HL-60 (cell line): ENCODE measurements around the gene COL1A2.

Experiments used
- GABPA ChIP-seq: IDR thresholded peaks from 2 replicates; pipeline ENCODE4 v1.6.1; 2012; ENCODE audit warnings: low read depth
- POLR2AphosphoS5 ChIP-seq: IDR thresholded peaks from 2 replicates; pipeline ENCODE4 v1.6.1; 2012; ENCODE audit warnings: low read depth
- SPI1 ChIP-seq: IDR thresholded peaks from 2 replicates; pipeline ENCODE4 v1.6.1; 2012; ENCODE audit warnings: low read depth, mild to moderate bottlenecking, borderline replicate concordance
- TF ChIP-seq, protein P1 (sequence below): IDR thresholded peaks from one replicate; pipeline ENCODE4 v1.5.1; 2011; ENCODE audit warnings: low read length, control low read depth, inconsistent platforms; ENCODE audit not compliant: insufficient read depth
- TF ChIP-seq, protein P2 (sequence below): IDR thresholded peaks from 2 replicates; pipeline ENCODE4 v1.6.1; 2012; ENCODE audit warnings: low read depth; ENCODE audit not compliant: insufficient replicate concordance

DNA sequence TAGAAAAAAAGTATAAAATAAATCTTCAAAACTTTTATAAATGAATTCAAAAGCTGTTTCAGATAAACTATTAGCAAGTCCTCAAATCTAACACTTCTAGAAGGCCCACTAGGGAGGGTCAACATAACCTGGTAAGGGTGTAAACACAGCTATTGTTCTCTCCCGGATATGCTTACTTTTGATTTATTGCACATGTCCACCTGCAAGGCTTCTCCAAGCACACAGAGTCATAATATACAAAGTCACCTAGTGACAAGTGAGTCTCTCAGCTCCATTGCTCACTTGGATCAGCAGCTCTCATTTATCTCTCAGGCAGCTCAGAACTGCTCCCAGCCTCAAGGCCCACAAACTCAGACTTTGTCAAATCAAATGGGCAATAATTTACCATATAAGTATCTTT is 44.0 kb upstream of the COL1A2 start:
- TF ChIP-seq, protein P1, sequence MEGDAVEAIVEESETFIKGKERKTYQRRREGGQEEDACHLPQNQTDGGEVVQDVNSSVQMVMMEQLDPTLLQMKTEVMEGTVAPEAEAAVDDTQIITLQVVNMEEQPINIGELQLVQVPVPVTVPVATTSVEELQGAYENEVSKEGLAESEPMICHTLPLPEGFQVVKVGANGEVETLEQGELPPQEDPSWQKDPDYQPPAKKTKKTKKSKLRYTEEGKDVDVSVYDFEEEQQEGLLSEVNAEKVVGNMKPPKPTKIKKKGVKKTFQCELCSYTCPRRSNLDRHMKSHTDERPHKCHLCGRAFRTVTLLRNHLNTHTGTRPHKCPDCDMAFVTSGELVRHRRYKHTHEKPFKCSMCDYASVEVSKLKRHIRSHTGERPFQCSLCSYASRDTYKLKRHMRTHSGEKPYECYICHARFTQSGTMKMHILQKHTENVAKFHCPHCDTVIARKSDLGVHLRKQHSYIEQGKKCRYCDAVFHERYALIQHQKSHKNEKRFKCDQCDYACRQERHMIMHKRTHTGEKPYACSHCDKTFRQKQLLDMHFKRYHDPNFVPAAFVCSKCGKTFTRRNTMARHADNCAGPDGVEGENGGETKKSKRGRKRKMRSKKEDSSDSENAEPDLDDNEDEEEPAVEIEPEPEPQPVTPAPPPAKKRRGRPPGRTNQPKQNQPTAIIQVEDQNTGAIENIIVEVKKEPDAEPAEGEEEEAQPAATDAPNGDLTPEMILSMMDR, result no peak
- TF ChIP-seq POLR2AphosphoS5, result no peak
- TF ChIP-seq GABPA, result no peak
- TF ChIP-seq, protein P2, sequence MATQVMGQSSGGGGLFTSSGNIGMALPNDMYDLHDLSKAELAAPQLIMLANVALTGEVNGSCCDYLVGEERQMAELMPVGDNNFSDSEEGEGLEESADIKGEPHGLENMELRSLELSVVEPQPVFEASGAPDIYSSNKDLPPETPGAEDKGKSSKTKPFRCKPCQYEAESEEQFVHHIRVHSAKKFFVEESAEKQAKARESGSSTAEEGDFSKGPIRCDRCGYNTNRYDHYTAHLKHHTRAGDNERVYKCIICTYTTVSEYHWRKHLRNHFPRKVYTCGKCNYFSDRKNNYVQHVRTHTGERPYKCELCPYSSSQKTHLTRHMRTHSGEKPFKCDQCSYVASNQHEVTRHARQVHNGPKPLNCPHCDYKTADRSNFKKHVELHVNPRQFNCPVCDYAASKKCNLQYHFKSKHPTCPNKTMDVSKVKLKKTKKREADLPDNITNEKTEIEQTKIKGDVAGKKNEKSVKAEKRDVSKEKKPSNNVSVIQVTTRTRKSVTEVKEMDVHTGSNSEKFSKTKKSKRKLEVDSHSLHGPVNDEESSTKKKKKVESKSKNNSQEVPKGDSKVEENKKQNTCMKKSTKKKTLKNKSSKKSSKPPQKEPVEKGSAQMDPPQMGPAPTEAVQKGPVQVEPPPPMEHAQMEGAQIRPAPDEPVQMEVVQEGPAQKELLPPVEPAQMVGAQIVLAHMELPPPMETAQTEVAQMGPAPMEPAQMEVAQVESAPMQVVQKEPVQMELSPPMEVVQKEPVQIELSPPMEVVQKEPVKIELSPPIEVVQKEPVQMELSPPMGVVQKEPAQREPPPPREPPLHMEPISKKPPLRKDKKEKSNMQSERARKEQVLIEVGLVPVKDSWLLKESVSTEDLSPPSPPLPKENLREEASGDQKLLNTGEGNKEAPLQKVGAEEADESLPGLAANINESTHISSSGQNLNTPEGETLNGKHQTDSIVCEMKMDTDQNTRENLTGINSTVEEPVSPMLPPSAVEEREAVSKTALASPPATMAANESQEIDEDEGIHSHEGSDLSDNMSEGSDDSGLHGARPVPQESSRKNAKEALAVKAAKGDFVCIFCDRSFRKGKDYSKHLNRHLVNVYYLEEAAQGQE, result no peak
- TF ChIP-seq SPI1, result no peak
